Stimulated activated CD4-positive, alpha-beta T cell treated with anti-CD3 and anti-CD28 coated beads, Interleukin-15, amount 100 ng/mL, for 48 hours (primary cell): ENCODE data around the gene TIA1.

ENCODE experiments used
- DNase-seq, 2 donors: peaks; one replicate each; pipeline ENCODE4 v3.0.0-alpha.2; 2020; ENCODE audit warnings: low read depth in 2 of 2

Gene TIA1

DNA sequence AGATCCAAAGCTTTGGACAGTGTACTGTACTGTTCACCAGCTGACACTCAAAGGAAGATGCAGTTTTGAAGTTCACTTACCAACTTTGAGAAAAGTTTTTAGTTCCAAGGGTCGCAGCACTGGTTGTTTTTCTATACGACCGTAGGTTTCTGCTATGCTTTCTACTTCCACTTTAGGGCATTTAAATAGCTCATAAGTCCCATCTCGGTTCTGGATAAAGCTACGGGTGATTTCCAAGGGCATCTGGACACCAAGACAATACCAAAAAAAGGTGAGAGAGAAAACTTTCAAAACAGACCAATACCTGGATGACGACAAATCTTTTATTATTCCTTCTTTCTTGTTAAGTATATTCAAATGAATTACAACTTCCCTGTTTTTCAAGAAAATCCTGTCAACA, 87.9 kb downstream of the TIA1 start:
- DNase-seq, result no peak
